Sigmoid colon (tissue), 4 donors: ENCODE results near the gene CIZ1.

ENCODE experiments used
- CTCF ChIP-seq, 4 experiments: fragments of 450-650 bp in 3 of 4; fragments of 200-600 bp in 1 of 4; IDR thresholded peaks; one replicate each; pipeline ENCODE4 v1.5.1; 2016 to 2019; ENCODE audit warnings: antibody characterized with exemption in 4 of 4, mild to moderate bottlenecking in 3 of 4, moderate library complexity in 2 of 4
- EP300 ChIP-seq, 4 donors: sonication (generic); formaldehyde crosslinking; IDR thresholded peaks; one replicate each; pipeline ENCODE4 v1.6.1; 2017; ENCODE audit warnings: antibody characterized with exemption in 4 of 4
- POLR2A ChIP-seq, 2 donors: fragments of 450-650 bp; IDR thresholded peaks; one replicate each; pipeline ENCODE4 v1.6.1; 2016; ENCODE audit warnings: antibody characterized with exemption in 2 of 2, mild to moderate bottlenecking in 2 of 2, moderate library complexity in 2 of 2
- POLR2AphosphoS5 ChIP-seq, 4 donors: sonication (generic); formaldehyde crosslinking; IDR thresholded peaks; one replicate each; pipeline ENCODE4 v1.6.1; 2017; ENCODE audit warnings: antibody characterized with exemption in 4 of 4

GRCh38 chr9:128150594-128151308 is 40.6 kb downstream of the CIZ1 start:
- no peak for TF ChIP-seq CTCF (IDR thresholded peaks at IDR 0.05)
- TF ChIP-seq POLR2A (IDR thresholded peaks at IDR 0.05), result no peak
- TF ChIP-seq POLR2AphosphoS5 (IDR thresholded peaks at IDR 0.05), result no peak
- no peak for TF ChIP-seq EP300 (IDR thresholded peaks at IDR 0.05)
